SK-N-SH (cell line): ENCODE measurements around the gene EZR.

Experiments
- EP300 ChIP-seq, 2 experiments: IDR thresholded peaks; 2 replicates each; pipeline versions ENCODE4 v1.4.0 to v1.6.1; 2012; ENCODE audit warnings: borderline replicate concordance in 1 of 2, low read depth in 1 of 2, low read length in 1 of 2
- EZH2phosphoT487 ChIP-seq: fragments of 200-600 bp; sonication (generic); IDR thresholded peaks from 2 replicates; pipeline ENCODE4 v1.6.1; 2017; ENCODE audit warnings: low read depth, mixed run types, mild to moderate bottlenecking, antibody characterized with exemption, moderate library complexity, borderline replicate concordance
- GABPA ChIP-seq: IDR thresholded peaks from 2 replicates; pipeline ENCODE4 v1.4.0; 2012; ENCODE audit warnings: low read depth, mild to moderate bottlenecking
- MXI1 ChIP-seq: IDR thresholded peaks from 2 replicates; pipeline ENCODE4 v1.6.1; 2012; ENCODE audit warnings: mild to moderate bottlenecking, low read depth, low read length, improper control_type of control experiment
- POLR2AphosphoS5 ChIP-seq: IDR thresholded peaks from 2 replicates; pipeline ENCODE4 v1.6.1; 2012; ENCODE audit warnings: low read depth, low read length
- RCOR1 ChIP-seq: fragments of 150-350 bp; IDR thresholded peaks from 2 replicates; pipeline ENCODE4 v1.6.1; 2017; ENCODE audit warnings: antibody characterized with exemption, low read length
- REST ChIP-seq: IDR thresholded peaks from 2 replicates; pipeline ENCODE4 v1.6.1; 2012; ENCODE audit warnings: mild to moderate bottlenecking, low read depth, low read length, moderate library complexity
- TF ChIP-seq, protein P1 (sequence below): fragments of 200-600 bp; sonication (generic); IDR thresholded peaks from 2 replicates; pipeline ENCODE4 v1.6.1; 2017; ENCODE audit warnings: antibody characterized with exemption, mild to moderate bottlenecking, moderate library complexity
- TF ChIP-seq, protein P2 (sequence below): IDR thresholded peaks from 2 replicates; pipeline ENCODE4 v1.4.0; 2012; ENCODE audit warnings: low read depth
- TF ChIP-seq, protein P3 (sequence below): IDR thresholded peaks from 2 replicates; pipeline ENCODE4 v1.4.0; 2012; ENCODE audit warnings: low read depth, borderline replicate concordance

GRCh38 chr6:158755636-158756035, 63.5 kb downstream of the EZR start:
- TF ChIP-seq EP300 (IDR thresholded peaks at IDR 0.05; ENCODE audit: borderline replicate concordance in 1 of 2, low read depth in 1 of 2, low read length in 1 of 2): no peak
- TF ChIP-seq, protein P1, sequence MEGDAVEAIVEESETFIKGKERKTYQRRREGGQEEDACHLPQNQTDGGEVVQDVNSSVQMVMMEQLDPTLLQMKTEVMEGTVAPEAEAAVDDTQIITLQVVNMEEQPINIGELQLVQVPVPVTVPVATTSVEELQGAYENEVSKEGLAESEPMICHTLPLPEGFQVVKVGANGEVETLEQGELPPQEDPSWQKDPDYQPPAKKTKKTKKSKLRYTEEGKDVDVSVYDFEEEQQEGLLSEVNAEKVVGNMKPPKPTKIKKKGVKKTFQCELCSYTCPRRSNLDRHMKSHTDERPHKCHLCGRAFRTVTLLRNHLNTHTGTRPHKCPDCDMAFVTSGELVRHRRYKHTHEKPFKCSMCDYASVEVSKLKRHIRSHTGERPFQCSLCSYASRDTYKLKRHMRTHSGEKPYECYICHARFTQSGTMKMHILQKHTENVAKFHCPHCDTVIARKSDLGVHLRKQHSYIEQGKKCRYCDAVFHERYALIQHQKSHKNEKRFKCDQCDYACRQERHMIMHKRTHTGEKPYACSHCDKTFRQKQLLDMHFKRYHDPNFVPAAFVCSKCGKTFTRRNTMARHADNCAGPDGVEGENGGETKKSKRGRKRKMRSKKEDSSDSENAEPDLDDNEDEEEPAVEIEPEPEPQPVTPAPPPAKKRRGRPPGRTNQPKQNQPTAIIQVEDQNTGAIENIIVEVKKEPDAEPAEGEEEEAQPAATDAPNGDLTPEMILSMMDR: no peak
- TF ChIP-seq REST: no peak
- TF ChIP-seq, protein P2, sequence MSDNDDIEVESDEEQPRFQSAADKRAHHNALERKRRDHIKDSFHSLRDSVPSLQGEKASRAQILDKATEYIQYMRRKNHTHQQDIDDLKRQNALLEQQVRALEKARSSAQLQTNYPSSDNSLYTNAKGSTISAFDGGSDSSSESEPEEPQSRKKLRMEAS: no peak
- TF ChIP-seq POLR2AphosphoS5: no peak
- TF ChIP-seq, protein P3, sequence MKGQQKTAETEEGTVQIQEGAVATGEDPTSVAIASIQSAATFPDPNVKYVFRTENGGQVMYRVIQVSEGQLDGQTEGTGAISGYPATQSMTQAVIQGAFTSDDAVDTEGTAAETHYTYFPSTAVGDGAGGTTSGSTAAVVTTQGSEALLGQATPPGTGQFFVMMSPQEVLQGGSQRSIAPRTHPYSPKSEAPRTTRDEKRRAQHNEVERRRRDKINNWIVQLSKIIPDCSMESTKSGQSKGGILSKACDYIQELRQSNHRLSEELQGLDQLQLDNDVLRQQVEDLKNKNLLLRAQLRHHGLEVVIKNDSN: no peak
- no peak for TF ChIP-seq GABPA
- no peak for TF ChIP-seq MXI1
- no peak for TF ChIP-seq EZH2phosphoT487
- TF ChIP-seq RCOR1: no peak
